AG10803 (cell line): ENCODE data around the gene MATN1.

Experiments
- DNase-seq: peaks from one replicate; pipeline ENCODE4 v3.0.0; 2010; ENCODE audit warnings: low read depth
- H3K4me3 ChIP-seq: 2 replicates; pipeline ENCODE4 v1.5.1; 2011; ENCODE audit warnings: mild to moderate bottlenecking, low read length, control low read depth
- TF ChIP-seq, protein P1 (sequence below): conservative IDR thresholded peaks from 2 replicates; pipeline ENCODE4 v1.5.1; 2011; ENCODE audit warnings: mild to moderate bottlenecking, low read length, control low read depth, inconsistent platforms

MATN1 gene

DNA sequence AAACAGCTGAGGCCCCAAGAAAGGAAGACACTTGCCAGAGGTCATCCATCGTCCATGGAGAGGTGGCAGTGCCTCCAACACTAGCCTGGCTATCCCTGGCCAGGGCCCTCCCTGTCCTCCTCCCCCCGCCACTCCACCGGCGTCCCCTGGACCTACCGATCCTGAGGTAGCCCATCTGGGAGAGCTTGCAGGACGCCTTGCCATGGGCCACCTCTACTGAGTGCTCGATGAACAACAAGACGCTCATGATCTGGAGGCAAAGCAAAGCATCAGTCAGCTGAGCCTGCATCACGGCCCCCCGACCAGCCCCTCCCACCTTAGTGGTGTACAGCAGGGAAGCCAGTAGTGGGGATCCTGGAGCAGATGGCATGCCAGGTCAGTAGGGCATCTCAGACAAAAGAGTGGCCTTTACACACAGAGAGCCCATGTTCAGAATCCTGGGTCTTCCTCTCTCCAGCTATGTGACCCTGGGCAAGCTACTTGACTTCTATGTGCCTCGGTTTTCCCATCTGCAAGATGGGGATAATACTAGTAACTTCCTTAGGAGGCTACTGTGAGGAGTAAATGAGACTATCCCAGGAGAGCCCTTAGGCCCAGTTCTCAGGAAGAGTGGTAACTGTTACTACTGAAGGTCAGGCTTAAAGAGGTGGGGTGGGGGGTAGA is 19.0 kb upstream of the MATN1 start:
- no peak for DNase-seq
- TF ChIP-seq, protein P1, sequence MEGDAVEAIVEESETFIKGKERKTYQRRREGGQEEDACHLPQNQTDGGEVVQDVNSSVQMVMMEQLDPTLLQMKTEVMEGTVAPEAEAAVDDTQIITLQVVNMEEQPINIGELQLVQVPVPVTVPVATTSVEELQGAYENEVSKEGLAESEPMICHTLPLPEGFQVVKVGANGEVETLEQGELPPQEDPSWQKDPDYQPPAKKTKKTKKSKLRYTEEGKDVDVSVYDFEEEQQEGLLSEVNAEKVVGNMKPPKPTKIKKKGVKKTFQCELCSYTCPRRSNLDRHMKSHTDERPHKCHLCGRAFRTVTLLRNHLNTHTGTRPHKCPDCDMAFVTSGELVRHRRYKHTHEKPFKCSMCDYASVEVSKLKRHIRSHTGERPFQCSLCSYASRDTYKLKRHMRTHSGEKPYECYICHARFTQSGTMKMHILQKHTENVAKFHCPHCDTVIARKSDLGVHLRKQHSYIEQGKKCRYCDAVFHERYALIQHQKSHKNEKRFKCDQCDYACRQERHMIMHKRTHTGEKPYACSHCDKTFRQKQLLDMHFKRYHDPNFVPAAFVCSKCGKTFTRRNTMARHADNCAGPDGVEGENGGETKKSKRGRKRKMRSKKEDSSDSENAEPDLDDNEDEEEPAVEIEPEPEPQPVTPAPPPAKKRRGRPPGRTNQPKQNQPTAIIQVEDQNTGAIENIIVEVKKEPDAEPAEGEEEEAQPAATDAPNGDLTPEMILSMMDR, result no peak
- no peak overlapping the region for H3K4me3 ChIP-seq

- no peak for DNase-seq
- TF ChIP-seq, protein P1, result no peak
- no peak overlapping the region for H3K4me3 ChIP-seq
Observed at GRCh38 chr1:30741239-30741894, 18.0 kb upstream of the MATN1 start.

DNA sequence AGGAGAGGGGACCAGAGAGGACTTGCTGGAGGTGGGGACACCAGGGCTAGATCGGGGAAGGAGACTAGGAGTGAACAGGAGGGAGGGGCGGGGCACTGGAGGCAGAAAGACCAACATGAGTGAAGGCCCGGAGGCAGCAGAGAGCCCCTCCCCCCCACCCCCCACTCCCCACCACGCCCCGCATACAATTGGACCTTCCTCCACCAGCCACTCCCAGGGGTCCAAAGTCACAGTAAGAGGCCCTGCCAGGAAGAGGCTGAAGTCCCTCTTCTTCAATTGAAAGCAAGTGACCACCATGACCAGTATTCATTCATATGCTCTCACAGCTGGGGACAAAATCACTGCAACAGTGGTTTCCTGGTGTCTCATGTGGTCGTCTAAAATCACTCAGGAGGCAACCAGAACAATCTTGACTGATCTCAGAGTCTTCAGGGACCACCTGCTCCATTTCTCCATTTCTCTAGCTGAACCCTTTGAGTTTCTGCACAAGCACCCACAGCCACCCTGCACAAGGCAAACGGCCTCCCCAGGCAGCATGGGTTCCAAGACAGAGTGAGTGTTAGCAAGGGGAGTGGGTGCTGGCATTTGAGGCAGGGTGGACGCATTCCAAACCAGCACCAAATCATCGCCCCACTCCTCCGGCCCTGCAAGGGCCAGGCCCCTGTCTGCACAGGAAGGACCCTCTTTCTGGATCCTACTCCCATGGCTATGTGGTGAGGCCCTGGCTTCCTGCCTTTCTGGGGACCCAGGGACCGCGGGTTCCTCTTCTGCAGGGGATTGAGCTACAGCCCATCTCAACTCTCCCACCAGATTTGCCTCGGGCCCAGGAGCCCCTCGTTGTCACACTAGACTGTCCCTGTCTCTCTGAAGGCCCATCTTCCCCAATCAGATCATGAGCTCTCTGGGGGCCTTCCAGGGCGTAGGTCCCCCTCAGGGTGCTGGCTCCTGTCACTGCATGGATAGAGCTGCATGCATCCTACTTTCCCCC is 17.2 kb upstream of the MATN1 start:
- no peak for DNase-seq
- TF ChIP-seq, protein P1, result no peak
- no peak overlapping the region for H3K4me3 ChIP-seq

DNA sequence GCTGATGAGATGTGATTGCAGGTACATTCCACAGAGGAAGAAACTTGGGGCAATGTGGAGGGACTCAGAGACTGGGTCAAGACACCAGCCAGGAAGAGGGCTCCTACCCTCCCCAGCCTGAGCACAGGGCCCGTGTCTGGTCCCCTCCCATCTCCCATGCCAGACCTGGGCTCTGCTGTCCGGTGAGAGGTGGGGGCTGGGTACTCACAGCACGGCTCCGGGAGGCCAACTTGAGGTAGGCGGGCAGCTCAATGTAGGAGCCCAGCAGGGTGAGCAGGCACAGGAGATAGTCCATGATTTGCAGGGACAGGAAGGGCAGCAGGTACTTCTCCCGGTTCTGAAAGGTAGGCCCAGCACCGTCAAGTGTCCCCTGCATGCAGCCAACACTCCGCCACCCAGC is 16.2 kb upstream of the MATN1 start:
- DNase-seq, result no peak
- TF ChIP-seq, protein P1, result no peak
- no peak overlapping the region for H3K4me3 ChIP-seq

- no peak overlapping the region for H3K4me3 ChIP-seq
- no peak for DNase-seq
- TF ChIP-seq, protein P1, result no peak
Observed at GRCh38 chr1:30738715-30739559, 15.6 kb upstream of the MATN1 start.

DNA sequence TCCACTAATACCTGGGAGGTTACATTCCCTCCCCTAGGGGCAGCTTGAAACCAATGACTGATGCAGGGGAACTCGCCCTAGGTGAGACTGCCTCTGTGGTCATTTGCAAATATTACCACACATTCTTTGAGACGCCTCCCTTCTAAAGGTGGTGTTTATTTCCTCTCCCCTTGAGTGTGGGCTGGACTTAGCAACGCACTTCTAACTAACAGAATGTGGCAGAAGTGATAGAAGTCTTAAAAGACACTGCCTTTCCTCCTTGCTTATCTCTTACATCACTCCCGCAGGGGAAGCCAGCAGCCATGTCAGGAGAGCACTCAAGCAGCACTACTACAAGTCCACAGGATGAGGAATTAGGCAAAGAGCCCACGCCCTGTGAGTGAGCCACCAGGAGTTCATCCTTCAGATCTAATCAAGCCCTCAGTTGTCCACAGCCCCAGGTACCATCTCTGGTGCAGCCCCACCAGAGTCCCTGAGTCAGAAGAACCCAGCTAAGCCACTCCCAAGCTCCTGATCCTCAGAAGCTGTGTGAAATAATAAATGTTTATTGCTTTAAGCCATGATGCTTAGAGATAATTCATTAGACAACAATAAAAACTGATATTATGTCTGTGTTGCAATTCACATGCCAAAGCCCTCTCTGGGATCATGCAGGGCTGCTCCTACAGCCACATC is 14.8 kb upstream of the MATN1 start:
- TF ChIP-seq, protein P1, result no peak
- no peak overlapping the region for H3K4me3 ChIP-seq
- no peak for DNase-seq
